Parathyroid adenoma (tissue), 2 donors: ENCODE data around the gene PCBP3.

ENCODE experiments used
- H2AFZ ChIP-seq: fragments of 300-600 bp; sonication (generic); one replicate; pipeline ENCODE4 v1.7.0; 2017; ENCODE audit warnings: antibody characterized with exemption, mild to moderate bottlenecking
- H3K27ac ChIP-seq: fragments of 300-600 bp; sonication (generic); one replicate; pipeline ENCODE4 v1.7.0; 2017
- H3K27me3 ChIP-seq: fragments of 300-600 bp; sonication (generic); one replicate; pipeline ENCODE4 v1.7.0; 2017; ENCODE audit warnings: low read length; ENCODE audit not compliant: control insufficient read depth, insufficient read depth
- H3K36me3 ChIP-seq: fragments of 300-600 bp; sonication (generic); one replicate; pipeline ENCODE4 v1.7.0; 2017; ENCODE audit warnings: low read length; ENCODE audit not compliant: control insufficient read depth, insufficient read depth
- H3K4me1 ChIP-seq: fragments of 300-600 bp; sonication (generic); one replicate; pipeline ENCODE4 v1.7.0; 2017; ENCODE audit warnings: control low read depth
- H3K4me2 ChIP-seq: fragments of 300-600 bp; sonication (generic); one replicate; pipeline ENCODE4 v1.7.0; 2017; ENCODE audit warnings: low read length
- H3K4me3 ChIP-seq: fragments of 300-600 bp; sonication (generic); one replicate; pipeline ENCODE4 v1.7.0; 2017; ENCODE audit warnings: low read depth, low read length
- H3K79me2 ChIP-seq: fragments of 300-600 bp; sonication (generic); one replicate; pipeline ENCODE4 v1.7.0; 2017; ENCODE audit warnings: control low read depth
- H3K9ac ChIP-seq: fragments of 300-600 bp; sonication (generic); one replicate; pipeline ENCODE4 v1.7.0; 2017; ENCODE audit warnings: mild to moderate bottlenecking
- H3K9me3 ChIP-seq: fragments of 300-600 bp; sonication (generic); one replicate; pipeline ENCODE4 v1.7.0; 2017; ENCODE audit warnings: low read length; ENCODE audit not compliant: control insufficient read depth
- TF ChIP-seq, protein P1 (sequence below): fragments of 300-600 bp; sonication (generic); IDR thresholded peaks from one replicate; pipeline ENCODE4 v1.7.0; 2017; ENCODE audit warnings: antibody characterized with exemption, mild to moderate bottlenecking
- donor health status: primary hyperparathyroidism.

Gene PCBP3

DNA sequence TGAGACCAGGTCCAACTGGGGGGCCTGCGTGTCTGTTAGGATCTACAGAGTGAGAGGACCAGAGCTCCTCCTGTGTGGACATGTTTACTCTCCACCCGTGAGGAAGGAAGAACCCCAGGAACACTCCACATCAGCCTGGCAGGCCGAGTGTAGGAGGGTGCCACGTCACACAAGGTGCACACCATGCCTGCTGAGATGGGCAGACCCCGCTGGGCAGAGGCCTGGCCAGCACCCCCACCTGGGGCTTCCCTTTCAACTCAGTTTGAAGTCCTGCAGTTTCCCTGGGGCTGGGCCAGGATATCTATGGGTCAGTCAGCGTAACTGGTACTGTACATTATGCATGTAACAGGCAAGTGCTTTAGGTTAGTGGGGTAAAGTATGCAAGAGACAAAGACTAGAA, 30.1 kb upstream of the PCBP3 start:
- Histone ChIP-seq H3K27me3 (no peaks in the 10 kb centered on the region), H3K9ac (no peak overlapping the region), H3K4me3 (no peak overlapping the region), H3K79me2 (no peaks in the 10 kb centered on the region), H3K36me3 (no peaks in the 10 kb centered on the region), H2AFZ (no peak overlapping the region), H3K4me1 (no peaks in the 10 kb centered on the region), H3K9me3 (no peaks in the 10 kb centered on the region), H3K27ac (no peak overlapping the region), H3K4me2 (no peak overlapping the region)
- TF ChIP-seq, protein P1, sequence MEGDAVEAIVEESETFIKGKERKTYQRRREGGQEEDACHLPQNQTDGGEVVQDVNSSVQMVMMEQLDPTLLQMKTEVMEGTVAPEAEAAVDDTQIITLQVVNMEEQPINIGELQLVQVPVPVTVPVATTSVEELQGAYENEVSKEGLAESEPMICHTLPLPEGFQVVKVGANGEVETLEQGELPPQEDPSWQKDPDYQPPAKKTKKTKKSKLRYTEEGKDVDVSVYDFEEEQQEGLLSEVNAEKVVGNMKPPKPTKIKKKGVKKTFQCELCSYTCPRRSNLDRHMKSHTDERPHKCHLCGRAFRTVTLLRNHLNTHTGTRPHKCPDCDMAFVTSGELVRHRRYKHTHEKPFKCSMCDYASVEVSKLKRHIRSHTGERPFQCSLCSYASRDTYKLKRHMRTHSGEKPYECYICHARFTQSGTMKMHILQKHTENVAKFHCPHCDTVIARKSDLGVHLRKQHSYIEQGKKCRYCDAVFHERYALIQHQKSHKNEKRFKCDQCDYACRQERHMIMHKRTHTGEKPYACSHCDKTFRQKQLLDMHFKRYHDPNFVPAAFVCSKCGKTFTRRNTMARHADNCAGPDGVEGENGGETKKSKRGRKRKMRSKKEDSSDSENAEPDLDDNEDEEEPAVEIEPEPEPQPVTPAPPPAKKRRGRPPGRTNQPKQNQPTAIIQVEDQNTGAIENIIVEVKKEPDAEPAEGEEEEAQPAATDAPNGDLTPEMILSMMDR = no peak

DNA sequence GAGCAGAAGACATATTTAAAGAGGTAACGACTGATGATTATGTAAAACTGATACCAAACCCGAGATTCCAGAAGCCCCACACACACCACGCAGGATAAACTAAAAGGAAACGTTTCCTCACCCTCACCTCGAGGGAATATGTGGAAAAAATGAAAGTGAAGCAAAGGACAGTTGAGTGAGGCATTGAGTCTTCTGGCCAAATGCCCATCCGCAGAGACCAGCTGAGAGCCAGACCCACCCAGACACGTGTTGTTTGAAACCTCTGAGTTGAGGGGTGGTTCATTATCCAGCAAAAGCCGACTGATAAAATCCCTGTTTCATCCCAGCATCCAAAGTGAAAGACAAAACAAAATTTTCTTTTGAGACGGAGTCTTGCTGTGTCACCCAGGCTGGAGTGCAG, 29.6 kb upstream of the PCBP3 start:
- Histone ChIP-seq H3K27me3 (no peaks in the 10 kb centered on the region), H3K27ac (no peak overlapping the region), H3K9me3 (no peaks in the 10 kb centered on the region), H3K4me2 (no peak overlapping the region), H3K4me1 (no peaks in the 10 kb centered on the region), H2AFZ (no peak overlapping the region), H3K4me3 (no peak overlapping the region), H3K9ac (no peak overlapping the region), H3K79me2 (no peaks in the 10 kb centered on the region), H3K36me3 (no peaks in the 10 kb centered on the region)
- TF ChIP-seq, protein P1 = no peak

DNA sequence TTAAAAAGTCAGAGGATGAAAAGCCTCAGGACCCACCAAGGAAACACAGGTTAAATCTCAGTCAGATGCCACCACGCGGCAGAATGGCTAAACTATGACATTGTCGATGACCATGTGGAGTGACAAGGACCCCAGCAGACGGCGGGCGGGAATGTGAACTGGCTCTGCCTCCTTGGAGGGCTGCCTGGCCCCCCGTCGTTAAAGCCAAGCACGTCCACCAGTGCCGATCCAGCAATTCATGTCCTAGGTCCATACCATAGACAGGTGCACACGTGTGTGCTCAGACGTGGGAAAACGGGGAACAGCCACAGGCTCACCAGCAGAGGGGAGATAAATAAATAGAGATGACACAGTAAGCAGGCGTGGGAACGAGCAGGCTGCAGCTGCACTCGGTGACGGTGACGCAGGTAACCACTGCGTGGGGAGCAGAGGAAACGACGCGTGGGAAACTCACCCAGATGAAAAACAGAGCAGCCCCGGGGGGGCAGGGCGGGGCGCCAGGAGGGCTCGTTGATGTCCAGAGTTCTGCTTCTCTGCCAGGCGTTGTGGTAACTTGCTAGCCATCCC, 28.3 kb upstream of the PCBP3 start:
- no peak overlapping the region for H3K9ac ChIP-seq
- H2AFZ ChIP-seq = no peak overlapping the region
- H3K79me2 ChIP-seq = no peaks in the 10 kb centered on the region
- H3K4me1 ChIP-seq = no peaks in the 10 kb centered on the region
- no peak overlapping the region for H3K27ac ChIP-seq
- H3K9me3 ChIP-seq = no peaks in the 10 kb centered on the region
- no peaks in the 10 kb centered on the region for H3K36me3 ChIP-seq
- H3K27me3 ChIP-seq = no peaks in the 10 kb centered on the region
- no peak overlapping the region for H3K4me2 ChIP-seq
- TF ChIP-seq, protein P1 = no peak
- no peak overlapping the region for H3K4me3 ChIP-seq

DNA sequence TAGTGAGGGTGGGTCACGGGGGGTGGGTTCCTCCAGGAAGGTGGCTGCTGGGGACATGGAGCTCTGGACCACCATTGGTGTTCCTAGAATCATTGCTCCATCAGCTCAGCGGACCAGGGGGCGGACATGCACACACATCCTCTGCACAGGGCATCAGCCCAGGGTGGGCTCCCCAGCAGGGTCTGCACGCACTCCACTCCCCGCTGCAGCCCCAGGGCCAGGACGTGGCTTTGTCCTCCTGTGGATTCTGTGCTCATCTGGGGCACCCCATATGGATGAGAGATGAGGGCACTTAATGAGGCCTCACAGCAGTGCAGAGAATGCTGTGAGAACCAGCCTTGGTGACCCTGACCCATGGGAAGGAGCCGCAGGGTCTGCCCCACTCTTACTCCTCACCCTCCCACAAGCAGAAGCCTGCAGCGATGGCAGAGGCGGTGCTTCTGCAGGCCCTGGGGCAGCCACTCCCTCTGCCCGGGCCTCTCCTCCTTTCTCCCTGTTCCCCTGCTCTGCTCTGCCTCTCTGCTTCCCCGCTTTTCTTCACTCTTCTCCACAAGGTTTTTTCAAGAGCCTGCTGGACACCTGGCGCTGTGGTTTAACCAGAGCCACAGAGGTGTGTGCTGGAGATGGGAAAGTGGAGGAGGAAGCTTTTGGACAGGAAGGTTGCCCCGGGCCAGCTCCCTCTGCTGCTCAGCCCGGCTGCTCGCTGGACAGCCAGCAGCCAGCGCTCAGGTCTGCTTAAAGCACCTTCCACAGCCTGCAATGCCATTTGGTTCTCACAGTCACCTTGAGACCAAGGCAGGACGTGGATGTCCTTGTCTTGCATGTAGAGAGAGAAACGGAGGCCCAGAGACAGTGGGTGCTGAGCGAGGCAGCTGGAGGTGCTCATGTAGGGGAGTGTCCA, 26.3 kb upstream of the PCBP3 start:
- TF ChIP-seq, protein P1 = no peak
- Histone ChIP-seq H3K9me3 (no peaks in the 10 kb centered on the region), H3K9ac (no peak overlapping the region), H3K4me2 (no peak overlapping the region), H3K27me3 (no peaks in the 10 kb centered on the region), H3K4me3 (no peak overlapping the region), H3K27ac (no peak overlapping the region), H2AFZ (peak overlapping the region; percentile 62), H3K79me2 (no peaks in the 10 kb centered on the region), H3K4me1 (no peaks in the 10 kb centered on the region), H3K36me3 (no peaks in the 10 kb centered on the region)
